SHP77 (cell line): Measurements from ENCODE around the gene LPGAT1.
"Not testable (repeated sequence)": the region's sequence is repeated elsewhere in the genome, so short reads cannot be mapped to it uniquely, and the experiment has no call there.

Source experiments
- DNase-seq, 2 experiments: peaks; one replicate each; lab custom pipeline; 2025; lab: John Stamatoyannopoulos, UW

The LPGAT1 gene

DNA sequence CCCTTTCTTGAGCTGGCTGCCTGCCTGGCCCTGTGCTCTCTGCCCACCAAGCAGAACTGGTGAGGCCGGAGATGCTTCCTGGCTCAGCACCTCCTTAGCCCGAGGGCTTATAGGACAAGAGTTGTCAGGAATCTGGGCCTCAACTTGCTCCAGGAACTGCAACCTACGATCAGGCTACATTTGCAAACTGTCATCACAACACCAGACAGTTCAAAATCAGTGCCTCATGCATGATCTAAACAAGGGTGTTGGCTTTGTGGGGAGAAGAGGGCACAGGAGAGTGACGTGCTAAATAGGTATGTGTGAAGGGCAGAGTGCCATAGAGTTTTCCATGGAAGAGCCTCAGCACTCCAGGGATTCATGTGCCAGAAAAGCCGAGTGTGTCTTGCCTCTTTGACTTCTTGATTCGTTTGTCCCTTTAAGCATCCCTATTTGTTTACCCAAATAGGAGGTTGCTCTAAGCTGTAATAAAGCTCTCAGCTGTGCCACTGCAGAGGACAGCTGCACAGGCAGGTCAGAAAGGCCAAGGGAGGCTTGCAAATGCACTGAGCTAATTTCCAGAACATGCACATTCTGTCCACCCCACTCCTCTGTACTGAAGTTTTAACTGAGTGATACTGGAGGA lies 125.0 kb downstream of the LPGAT1 start:
- DNase-seq = no peak

DNA sequence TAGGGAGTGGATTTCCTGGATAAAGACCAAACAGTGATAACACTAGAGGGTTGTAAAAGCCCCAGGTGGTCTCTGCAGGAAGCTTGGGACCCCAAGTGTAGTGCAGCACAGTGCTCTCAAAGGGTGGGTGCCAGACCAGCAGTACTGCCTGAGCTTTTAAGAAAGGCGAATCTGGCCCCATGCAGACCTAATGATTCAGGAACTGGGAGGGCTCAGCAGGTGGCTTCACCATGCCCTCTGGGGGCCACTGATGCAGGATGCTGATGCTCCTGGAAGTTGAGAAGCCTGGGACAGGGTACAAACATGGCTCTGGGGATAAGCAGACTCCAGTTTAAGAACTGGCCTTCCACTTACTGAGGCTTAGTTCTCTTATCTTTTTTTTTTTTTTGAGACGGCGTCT lies 126.0 kb downstream of the LPGAT1 start:
- peak in 1 of 2 experiments; percentile 10 for DNase-seq

DNA sequence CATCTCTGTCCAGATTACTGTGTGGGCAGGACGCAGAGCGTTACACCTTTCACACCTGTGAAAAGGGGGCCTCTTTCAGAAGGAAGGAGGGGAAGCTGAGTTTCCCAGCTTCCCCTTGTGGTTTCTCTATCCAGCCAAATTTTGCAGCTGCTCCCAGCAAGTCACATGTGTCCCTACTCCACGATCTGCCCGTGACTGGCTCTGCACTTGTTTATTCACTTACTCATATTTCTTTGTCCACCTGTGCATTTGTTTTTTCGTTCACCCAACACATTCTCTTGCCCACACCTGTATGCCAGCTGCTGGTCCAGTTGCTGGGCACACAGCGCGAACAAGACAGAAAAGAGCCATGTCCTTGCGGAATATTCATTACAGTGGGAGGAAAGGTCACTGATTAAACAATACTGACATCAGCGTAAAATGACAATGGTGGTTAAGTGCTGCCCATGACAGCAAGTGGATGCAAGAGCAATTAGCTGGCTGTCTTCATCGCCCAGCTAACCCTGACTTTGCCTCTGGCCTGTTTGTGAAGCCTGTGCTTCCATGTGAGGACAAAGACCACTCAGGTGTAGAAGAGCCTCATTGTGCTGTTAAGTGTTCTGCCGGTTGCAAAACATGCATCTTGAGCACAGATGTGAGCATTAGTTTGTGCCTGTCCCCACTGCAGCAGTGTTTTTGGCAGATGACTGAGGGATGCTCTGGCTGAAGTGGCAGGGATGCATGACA lies 126.6 kb downstream of the LPGAT1 start:
- DNase-seq = peak; percentile 83 to 92

DNA sequence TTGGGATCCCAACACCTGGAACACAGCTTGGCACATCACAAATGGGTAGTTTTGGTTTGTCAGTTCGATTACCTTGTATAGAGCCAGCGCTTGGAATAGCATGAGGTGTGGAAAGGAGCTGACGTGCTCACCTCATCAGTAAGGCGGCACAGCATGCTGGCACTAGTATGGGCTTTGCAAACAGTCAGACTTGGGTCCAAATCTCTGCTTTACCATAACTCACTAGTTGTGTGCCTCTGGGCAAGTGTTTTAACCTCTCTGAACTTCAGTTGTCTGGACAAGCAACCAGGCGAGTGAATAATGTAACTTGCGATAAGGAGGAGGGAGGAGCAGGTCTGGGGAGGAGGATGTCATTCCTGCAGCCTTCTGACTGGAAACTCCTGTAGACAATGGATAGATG lies 128.8 kb downstream of the LPGAT1 start:
- no peak for DNase-seq

DNA sequence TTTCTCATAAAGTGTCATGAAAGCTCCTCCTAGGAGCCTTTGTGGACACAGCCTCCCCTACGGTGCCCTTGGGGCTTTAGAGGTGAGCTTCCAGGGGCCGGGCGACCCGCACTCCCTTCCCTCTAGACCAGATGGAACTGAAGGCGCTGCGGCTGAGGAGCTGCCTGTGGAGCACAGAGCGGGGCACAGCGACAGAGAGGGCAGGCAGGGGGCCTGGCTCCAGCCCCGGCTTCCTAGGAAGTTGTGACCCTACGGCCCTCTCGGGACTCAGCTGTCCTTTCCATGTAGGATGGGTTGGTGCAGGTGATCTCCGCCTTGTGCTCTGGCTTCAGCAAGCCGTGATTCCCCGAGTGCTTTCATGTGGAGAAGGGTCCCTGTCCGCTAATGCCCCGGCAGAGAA lies 131.5 kb downstream of the LPGAT1 start:
- DNase-seq = no peak

DNA sequence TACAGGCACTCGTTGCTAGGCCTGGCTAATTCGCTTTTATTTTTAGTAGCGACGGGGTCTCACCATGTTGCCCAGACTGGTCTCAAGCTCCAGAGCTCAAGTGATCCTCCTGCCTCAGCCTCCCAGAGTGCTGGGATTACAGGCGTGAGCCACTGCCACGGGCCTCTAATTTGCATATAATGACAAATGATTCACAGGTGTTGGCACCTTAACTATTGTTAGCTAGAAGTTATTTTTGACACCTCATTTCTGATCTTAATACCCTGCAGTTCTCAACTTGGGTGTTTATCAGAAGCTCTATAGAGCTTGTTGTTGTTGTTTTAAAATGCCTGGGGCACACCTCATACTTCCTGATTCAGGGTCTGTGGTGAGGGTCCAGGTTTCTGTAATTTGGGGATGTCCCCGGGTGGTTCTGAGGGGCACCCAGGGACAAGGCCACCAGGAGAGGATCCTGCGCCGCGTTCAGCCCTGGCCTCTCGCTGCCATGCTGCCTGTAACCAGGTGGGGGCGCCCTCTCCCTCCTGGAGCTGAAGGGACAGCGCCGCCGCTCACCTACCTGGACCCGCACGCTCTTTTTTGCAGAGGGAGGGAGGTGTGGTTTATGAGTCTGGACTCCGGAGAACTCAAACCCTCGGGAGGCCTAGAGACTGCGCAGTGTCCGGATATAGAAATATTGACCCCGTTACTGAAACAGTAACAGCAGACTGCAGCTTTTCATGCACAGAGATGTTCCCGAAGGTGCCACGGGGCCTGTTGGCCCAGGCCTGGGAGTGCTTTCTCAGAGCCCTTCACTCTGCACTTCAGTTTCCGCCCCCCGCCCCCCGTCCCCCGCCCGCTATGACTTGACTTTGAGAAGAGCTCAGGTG lies 132.2 kb downstream of the LPGAT1 start:
- DNase-seq = peak; percentile 80 to 85

DNA sequence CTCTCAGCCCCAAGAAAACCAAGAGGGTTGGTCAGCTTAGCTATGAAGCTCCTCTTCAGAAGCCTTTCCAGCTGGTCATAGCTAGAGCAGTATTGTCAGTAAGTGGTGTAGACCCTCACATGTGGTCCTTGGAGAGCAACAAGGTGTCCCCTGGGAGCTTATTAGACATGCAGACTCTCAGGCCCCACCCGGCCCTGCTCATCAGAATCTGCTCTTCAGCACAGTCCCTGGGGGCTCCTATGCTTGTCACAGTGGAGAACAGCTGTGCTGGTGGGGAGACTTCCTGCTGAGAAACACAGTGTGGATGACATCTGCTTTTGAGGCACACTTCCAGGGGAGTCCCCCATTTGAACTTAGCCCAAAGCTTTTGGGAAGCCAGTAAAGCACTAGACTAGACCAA lies 133.2 kb downstream of the LPGAT1 start:
- no peak for DNase-seq

DNA sequence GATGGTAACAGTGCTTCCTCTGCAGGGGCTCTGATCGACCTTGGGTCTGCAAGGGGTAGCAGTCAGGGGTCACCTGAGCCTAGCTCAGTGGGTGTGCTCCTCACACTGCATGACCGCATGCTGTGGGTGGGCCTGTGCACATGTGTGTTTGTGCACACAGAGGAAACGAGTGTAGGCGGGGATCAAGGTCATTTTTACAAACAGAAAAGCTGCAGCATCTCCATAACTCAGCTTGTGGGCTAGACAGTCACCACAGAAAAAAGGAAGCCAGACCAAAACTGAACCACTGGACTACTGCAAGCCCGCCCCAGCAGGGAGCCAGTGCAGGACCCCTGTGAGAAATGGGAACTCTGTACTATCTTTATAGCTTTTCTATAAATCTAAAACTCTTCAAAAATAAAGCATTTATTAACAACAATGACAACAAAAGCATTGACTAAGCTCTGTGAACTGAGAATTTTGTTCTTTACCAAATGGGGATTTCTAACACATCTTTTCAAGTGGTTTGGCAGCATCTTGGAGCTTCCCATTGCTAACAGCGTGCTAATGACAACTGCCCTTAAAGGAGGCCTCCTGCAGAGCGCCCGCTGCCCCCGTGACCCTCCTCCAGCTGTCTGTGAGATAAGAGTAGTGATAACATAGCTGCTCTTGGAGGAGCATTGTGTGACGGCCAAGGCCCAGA lies 135.3 kb downstream of the LPGAT1 start:
- no peak for DNase-seq

DNA sequence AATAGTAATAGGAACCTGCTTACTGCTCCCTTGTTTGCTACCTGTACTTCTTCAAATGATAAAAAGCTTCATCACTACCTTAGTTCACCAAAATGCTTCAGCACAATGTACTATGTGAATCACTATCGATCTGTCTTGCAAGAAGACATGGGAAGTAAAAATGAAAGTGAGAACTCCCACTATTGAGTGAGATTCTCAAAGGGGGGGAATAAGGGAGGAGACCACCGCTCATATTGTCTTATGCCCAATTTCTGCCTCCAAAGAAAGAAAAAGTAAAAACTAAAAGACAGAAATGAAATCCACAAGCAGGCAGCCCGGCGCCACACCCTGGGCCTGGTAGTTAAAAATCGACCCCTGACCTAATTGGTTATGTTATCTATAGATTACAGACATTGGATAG lies 136.7 kb downstream of the LPGAT1 start:
- DNase-seq = not testable (repeated sequence)
